GM06990 (cell line): ENCODE measurements around the gene VPS13D.
"Not testable (repeated sequence)": the region's sequence is repeated elsewhere in the genome, so short reads cannot be mapped to it uniquely, and the experiment has no call there.

Source experiments
- DNase-seq: peaks from one replicate; pipeline ENCODE4 v3.0.0-alpha.2; 2011; ENCODE audit not compliant: insufficient read length; ENCODE audit errors: extremely low read depth
- H3K27me3 ChIP-seq: replicated peaks from 2 replicates; pipeline ENCODE4 v1.6.0; 2011; ENCODE audit warnings: low read length; ENCODE audit not compliant: control insufficient read depth, insufficient read depth
- H3K36me3 ChIP-seq: 2 replicates; pipeline ENCODE4 v1.5.1; 2011; ENCODE audit warnings: low read length; ENCODE audit not compliant: control insufficient read depth, insufficient read depth
- H3K4me3 ChIP-seq: replicated peaks from 2 replicates; pipeline ENCODE4 v1.5.1; 2011; ENCODE audit warnings: low read depth, mild to moderate bottlenecking, control low read depth, low read length
- TF ChIP-seq, protein P1 (sequence below): IDR thresholded peaks from 2 replicates; pipeline ENCODE4 v1.5.1; 2011; ENCODE audit warnings: low read length, control low read depth, mild to moderate bottlenecking, inconsistent platforms; ENCODE audit not compliant: insufficient read depth, poor library complexity, severe bottlenecking

VPS13D gene

GRCh38 chr1:12467570-12468286 lies 237.9 kb downstream of the VPS13D start:
- Histone ChIP-seq H3K36me3 (no peaks in the 10 kb centered on the region), H3K27me3 (no peaks in the 10 kb centered on the region), H3K4me3 (no peak overlapping the region)
- TF ChIP-seq, protein P1, sequence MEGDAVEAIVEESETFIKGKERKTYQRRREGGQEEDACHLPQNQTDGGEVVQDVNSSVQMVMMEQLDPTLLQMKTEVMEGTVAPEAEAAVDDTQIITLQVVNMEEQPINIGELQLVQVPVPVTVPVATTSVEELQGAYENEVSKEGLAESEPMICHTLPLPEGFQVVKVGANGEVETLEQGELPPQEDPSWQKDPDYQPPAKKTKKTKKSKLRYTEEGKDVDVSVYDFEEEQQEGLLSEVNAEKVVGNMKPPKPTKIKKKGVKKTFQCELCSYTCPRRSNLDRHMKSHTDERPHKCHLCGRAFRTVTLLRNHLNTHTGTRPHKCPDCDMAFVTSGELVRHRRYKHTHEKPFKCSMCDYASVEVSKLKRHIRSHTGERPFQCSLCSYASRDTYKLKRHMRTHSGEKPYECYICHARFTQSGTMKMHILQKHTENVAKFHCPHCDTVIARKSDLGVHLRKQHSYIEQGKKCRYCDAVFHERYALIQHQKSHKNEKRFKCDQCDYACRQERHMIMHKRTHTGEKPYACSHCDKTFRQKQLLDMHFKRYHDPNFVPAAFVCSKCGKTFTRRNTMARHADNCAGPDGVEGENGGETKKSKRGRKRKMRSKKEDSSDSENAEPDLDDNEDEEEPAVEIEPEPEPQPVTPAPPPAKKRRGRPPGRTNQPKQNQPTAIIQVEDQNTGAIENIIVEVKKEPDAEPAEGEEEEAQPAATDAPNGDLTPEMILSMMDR, result no peak
- DNase-seq, result no peak

GRCh38 chr1:12468323-12468722 lies 238.5 kb downstream of the VPS13D start:
- TF ChIP-seq, protein P1, result no peak
- no peak overlapping the region for H3K4me3 ChIP-seq
- no peak for DNase-seq

GRCh38 chr1:12469493-12469892 lies 239.7 kb downstream of the VPS13D start:
- H3K4me3 ChIP-seq, result no peak overlapping the region
- TF ChIP-seq, protein P1, result no peak
- H3K27me3 ChIP-seq, result no peaks in the 10 kb centered on the region
- no peaks in the 10 kb centered on the region for H3K36me3 ChIP-seq
- no peak for DNase-seq

More at GRCh38 chr1:12468323-12468722, 238.5 kb downstream of the VPS13D start:
- Histone ChIP-seq H3K36me3 (no peaks in the 10 kb centered on the region), H3K27me3 (no peaks in the 10 kb centered on the region)

DNA sequence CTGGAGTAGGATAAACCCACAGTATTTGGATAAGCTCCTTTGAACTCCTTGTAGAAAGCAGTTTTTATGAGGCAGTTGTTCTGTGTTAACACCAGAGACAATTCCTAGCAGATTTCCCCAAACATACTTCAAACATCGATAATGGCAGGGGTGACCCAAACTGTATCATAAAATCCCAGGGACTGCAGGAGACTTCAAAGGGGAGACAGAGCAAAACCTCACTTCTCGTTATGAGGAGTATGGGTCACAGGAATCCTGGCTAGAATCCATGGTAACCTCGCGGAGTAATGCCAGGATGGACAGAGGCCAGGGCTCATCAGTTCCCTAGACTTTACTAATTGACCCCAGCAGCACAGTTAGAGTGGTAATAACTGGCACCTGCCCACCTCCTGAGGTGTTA lies 240.2 kb downstream of the VPS13D start:
- no peaks in the 10 kb centered on the region for H3K36me3 ChIP-seq
- H3K4me3 ChIP-seq, result no peak overlapping the region
- no peak for DNase-seq
- TF ChIP-seq, protein P1, result no peak
- no peaks in the 10 kb centered on the region for H3K27me3 ChIP-seq

DNA sequence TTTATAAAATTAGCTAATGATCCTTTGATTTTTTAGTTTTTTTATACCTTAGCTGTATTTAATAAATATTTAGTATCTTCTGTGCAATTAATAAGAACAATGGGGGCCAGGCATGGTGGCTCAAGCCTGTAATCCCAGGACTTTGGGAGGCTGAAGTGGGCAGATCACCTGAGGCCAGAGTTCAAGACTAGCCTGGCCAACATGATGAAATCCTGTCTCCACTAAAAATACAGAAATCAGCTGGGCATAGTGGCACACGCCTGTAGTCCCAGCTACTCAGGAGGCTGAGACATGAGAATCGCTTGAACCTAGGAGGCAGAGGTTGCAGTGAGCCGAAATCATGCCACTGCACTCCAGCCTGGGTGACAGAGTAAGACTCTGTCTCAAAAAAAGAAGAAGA lies 241.1 kb downstream of the VPS13D start:
- not testable (repeated sequence) for DNase-seq, H3K36me3 ChIP-seq, H3K27me3 ChIP-seq, H3K4me3 ChIP-seq

GRCh38 chr1:12472156-12472797 lies 242.4 kb downstream of the VPS13D start:
- Histone ChIP-seq H3K36me3 (no peaks in the 10 kb centered on the region), H3K4me3 (no peak overlapping the region), H3K27me3 (no peaks in the 10 kb centered on the region)
- TF ChIP-seq, protein P1, result no peak
- DNase-seq, result no peak
